ENCODE measurements around the gene EXOC7.
"Not testable (repeated sequence)": the region's sequence is repeated elsewhere in the genome, so short reads cannot be mapped to it uniquely, and the experiment has no call there.

The EXOC7 gene

DNA sequence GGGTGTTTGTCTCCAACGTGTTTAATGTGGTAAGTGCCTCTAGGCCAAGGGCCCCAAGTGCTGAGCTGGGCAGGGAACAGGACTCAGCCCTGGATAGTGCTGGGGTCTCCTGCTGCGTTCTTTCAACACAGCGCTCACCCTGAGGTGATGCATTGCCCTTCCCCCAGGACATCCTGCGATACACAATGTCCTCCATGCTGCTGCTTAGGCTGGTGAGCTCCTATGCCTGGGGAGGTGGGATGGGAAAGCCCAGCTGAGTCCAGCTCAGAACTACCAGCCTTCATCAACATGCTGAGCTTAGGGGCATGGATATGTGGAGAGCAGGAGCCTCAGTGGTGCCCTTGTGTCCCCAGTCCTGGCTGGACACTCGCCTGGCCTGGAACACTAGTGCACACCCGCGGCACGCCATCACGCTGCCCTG, 24.0 kb downstream of the EXOC7 start:
- Histone ChIP-seq H3K14ac (ENCODE audit: low read length) (peak overlapping the region; percentile 28), H4K91ac (ENCODE audit: low read depth, low read length, poor library complexity) (no peak overlapping the region), H2BK5ac (ENCODE audit: low read length) (no peak overlapping the region), H3K27me3 (ENCODE audit: control insufficient read depth in 3 of 3, insufficient read depth in 3 of 3, low read depth in 1 of 3, low read length in 3 of 3) (peaks cover 26 to 55% (median 31%) of the 10 kb centered on the region in 3 experiments), H4K8ac (ENCODE audit: low read depth, low read length) (no peak overlapping the region), H2BK15ac (ENCODE audit: low read length) (no peak overlapping the region), H2AFZ (ENCODE audit: low read length) (no peak overlapping the region), H3K27ac (replicated peaks; ENCODE audit: low read length) (no peak overlapping the region), H3K79me1 (ENCODE audit: low read depth, low read length) (no peaks in the 10 kb centered on the region), H2AK5ac (ENCODE audit: low read depth, low read length) (no peak overlapping the region), H3K9me3 (replicated peaks in 1 of 2; ENCODE audit: control insufficient read depth in 2 of 2, insufficient read depth in 1 of 2, low read depth in 1 of 2, low read length in 2 of 2) (peaks cover 0 to 5% of the 10 kb centered on the region in 2 donors), H3K4ac (ENCODE audit: low read length) (no peak overlapping the region), H3K23ac (ENCODE audit: low read depth, low read length, poor library complexity) (peak overlapping the region; percentile 86), H3K4me2 (ENCODE audit: insufficient read depth, low read length, poor library complexity, severe bottlenecking) (peak overlapping the region; percentile 38), H2BK120ac (ENCODE audit: low read depth, low read length) (no peak overlapping the region), H3K9ac (ENCODE audit: low read depth, low read length, poor library complexity) (peak overlapping the region; percentile 46), H3K4me3 (ENCODE audit: low read length in 2 of 2) (peak overlapping the region in 1 of 2 donors; percentile 39), H3K4me1 (ENCODE audit: control insufficient read depth in 2 of 2, insufficient read depth in 1 of 2, low read depth in 1 of 2, low read length in 2 of 2) (peaks cover 17 to 22% of the 10 kb centered on the region in 2 donors), H3K18ac (ENCODE audit: low read length) (peak overlapping the region; percentile 15), H2BK12ac (ENCODE audit: low read length) (no peak overlapping the region), H3K36me3 (replicated peaks in 1 of 2; ENCODE audit: control insufficient read depth in 2 of 2, insufficient read depth in 2 of 2, low read length in 2 of 2) (peaks cover 13 to 27% of the 10 kb centered on the region in 2 donors)
- WGBS, 2 donors (ENCODE audit: extremely low coverage in 2 of 2, insufficient read length in 2 of 2, insufficient replicate concordance in 1 of 2): no CpG with 5 or more reads among the region's 9 CpGs
- no peak for DNase-seq (ENCODE audit: low spot score)

DNA sequence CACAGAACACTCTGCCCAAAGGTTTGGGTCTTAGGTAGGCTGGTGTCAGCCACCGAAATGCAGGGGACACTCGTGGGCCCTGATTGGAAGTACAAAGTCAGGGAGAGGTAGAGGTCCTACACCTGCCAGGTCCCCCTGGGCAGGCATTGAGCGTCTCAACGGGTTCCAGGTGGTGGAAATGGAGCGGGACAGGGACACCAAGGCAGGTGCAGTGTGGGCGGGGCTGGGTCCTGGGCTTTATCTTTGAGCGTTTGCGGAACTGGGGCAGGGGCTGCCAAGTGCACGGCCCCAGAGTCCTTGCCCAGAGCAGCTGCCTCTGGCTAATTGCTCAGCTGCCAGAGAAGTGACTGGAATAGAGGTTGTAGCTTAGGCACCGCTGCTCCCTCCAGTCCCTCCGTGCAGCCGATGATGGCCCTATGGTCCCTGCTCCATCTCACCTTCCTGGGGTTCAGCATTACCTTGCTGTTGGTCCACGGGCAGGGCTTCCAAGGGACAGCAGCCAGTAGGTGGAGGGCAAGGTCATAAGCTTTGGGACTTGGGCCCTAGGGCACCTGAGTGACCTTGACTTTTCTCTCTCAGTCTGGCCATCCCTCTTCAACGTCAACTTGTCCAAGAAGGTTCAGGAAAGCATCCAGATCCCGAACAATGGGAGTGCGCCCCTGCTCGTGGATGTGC, 24.6 kb downstream of the EXOC7 start, which contains the start of gene ZACN:
ZACN (plus strand) TSS at position 323 of the 675 bp plus-strand sequence; CDS start at position 406, 83 bp downstream.
- Histone ChIP-seq H3K18ac (ENCODE audit: low read length) (peak within 1 kb of the TSS; percentile 39), H2BK5ac (ENCODE audit: low read length) (no peak within 1 kb of the TSS), H2BK15ac (ENCODE audit: low read length) (no peak within 1 kb of the TSS), H2BK12ac (ENCODE audit: low read length) (no peak within 1 kb of the TSS), H3K27ac (replicated peaks; ENCODE audit: low read length) (no peak within 1 kb of the TSS), H3K79me1 (ENCODE audit: low read depth, low read length) (no peaks in the 10 kb centered on the region), H3K4me3 (ENCODE audit: low read length in 2 of 2) (peak within 1 kb of the TSS in 1 of 2 donors; percentile 39), H3K9me3 (replicated peaks in 1 of 2; ENCODE audit: control insufficient read depth in 2 of 2, insufficient read depth in 1 of 2, low read depth in 1 of 2, low read length in 2 of 2) (peaks cover 0 to 5% of the 10 kb centered on the region in 2 donors), H2AK5ac (ENCODE audit: low read depth, low read length) (no peak within 1 kb of the TSS), H3K4me1 (ENCODE audit: control insufficient read depth in 2 of 2, insufficient read depth in 1 of 2, low read depth in 1 of 2, low read length in 2 of 2) (peaks cover 17 to 22% of the 10 kb centered on the region in 2 donors), H3K36me3 (replicated peaks in 1 of 2; ENCODE audit: control insufficient read depth in 2 of 2, insufficient read depth in 2 of 2, low read length in 2 of 2) (peaks cover 8 to 21% of the 10 kb centered on the region in 2 donors), H2BK120ac (ENCODE audit: low read depth, low read length) (no peak within 1 kb of the TSS), H3K23ac (ENCODE audit: low read depth, low read length, poor library complexity) (peak within 1 kb of the TSS; percentile 86), H3K27me3 (ENCODE audit: control insufficient read depth in 3 of 3, insufficient read depth in 3 of 3, low read depth in 1 of 3, low read length in 3 of 3) (peaks cover 32 to 61% (median 36%) of the 10 kb centered on the region in 3 experiments), H3K4me2 (ENCODE audit: insufficient read depth, low read length, poor library complexity, severe bottlenecking) (peak within 1 kb of the TSS; percentile 38), H3K9ac (ENCODE audit: low read depth, low read length, poor library complexity) (peak within 1 kb of the TSS; percentile 46), H4K8ac (ENCODE audit: low read depth, low read length) (no peak within 1 kb of the TSS), H2AFZ (ENCODE audit: low read length) (no peak within 1 kb of the TSS), H4K91ac (ENCODE audit: low read depth, low read length, poor library complexity) (no peak within 1 kb of the TSS), H3K4ac (ENCODE audit: low read length) (no peak within 1 kb of the TSS), H3K14ac (ENCODE audit: low read length) (peak within 1 kb of the TSS; percentile 28)
- WGBS, 2 donors (ENCODE audit: extremely low coverage in 2 of 2, insufficient read length in 2 of 2, insufficient replicate concordance in 1 of 2): no CpG with 5 or more reads among the region's 17 CpGs
- DNase-seq (ENCODE audit: low spot score): no peak

DNA sequence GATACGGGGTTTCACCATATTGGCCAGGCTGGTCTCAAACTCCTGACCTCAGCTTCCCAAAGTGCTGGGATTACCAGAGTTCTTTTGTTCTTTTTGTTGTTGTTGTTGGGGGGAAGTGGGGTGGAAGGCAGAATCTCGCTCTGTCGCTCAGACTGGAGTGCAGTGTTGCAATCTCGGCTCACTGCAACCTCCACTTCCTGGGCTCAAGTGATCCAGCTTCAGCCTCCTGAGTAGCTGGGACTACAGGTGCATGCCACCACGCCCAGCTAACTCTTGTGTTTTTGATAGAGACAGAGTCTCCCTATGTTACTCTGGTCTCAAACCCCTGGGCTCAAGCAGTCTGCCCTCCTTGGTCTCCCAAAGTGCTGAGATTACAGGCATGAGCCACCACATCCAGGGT, 25.2 kb downstream of the EXOC7 start:
- peaks cover 17 to 22% of the 10 kb centered on the region in 2 donors for H3K4me1 ChIP-seq (ENCODE audit: control insufficient read depth in 2 of 2, insufficient read depth in 1 of 2, low read depth in 1 of 2, low read length in 2 of 2)

DNA sequence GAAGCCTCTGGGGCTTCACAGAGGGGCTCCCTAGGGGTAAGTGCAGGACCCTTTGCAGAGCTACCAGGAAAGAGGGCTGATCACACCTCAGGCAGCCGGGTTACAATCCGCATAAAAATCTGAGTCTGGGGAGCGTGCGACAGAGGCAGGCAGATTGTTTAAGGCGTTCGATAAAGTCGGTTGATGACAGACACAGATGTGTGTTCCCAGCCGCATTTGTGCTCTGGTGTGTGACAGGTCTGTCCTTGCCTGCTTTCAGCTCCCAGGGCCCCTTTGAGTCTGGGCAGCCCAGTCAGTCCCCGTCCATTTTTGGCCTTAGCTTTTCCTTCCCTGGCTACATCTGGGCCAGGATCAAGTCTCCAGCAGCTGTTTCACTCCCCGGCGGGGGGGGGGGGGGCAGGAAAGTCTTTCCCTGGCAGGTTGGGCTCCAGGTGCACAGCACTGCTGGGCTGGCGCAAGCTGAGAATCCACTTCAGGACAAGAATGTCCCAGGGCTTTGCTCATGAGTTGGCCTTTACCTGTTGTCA, 25.9 kb downstream of the EXOC7 start:
- Histone ChIP-seq H3K4ac (ENCODE audit: low read length) (no peak overlapping the region), H2BK12ac (ENCODE audit: low read length) (no peak overlapping the region), H3K14ac (ENCODE audit: low read length) (no peak overlapping the region), H2AFZ (ENCODE audit: low read length) (no peak overlapping the region), H3K4me2 (ENCODE audit: insufficient read depth, low read length, poor library complexity, severe bottlenecking) (no peak overlapping the region), H3K36me3 (replicated peaks in 1 of 2; ENCODE audit: control insufficient read depth in 2 of 2, insufficient read depth in 2 of 2, low read length in 2 of 2) (peaks cover 3 to 8% of the 10 kb centered on the region in 2 donors), H2BK120ac (ENCODE audit: low read depth, low read length) (no peak overlapping the region), H4K8ac (ENCODE audit: low read depth, low read length) (no peak overlapping the region), H3K27me3 (ENCODE audit: control insufficient read depth in 3 of 3, insufficient read depth in 3 of 3, low read depth in 1 of 3, low read length in 3 of 3) (peaks cover 38 to 67% (median 38%) of the 10 kb centered on the region in 3 experiments), H3K18ac (ENCODE audit: low read length) (no peak overlapping the region), H2BK5ac (ENCODE audit: low read length) (no peak overlapping the region), H3K4me3 (ENCODE audit: low read length in 2 of 2) (no peak overlapping the region), H2AK5ac (ENCODE audit: low read depth, low read length) (peak overlapping the region; percentile 74), H4K91ac (ENCODE audit: low read depth, low read length, poor library complexity) (no peak overlapping the region), H3K9me3 (replicated peaks in 1 of 2; ENCODE audit: control insufficient read depth in 2 of 2, insufficient read depth in 1 of 2, low read depth in 1 of 2, low read length in 2 of 2) (peaks cover 0 to 5% of the 10 kb centered on the region in 2 donors), H3K4me1 (ENCODE audit: control insufficient read depth in 2 of 2, insufficient read depth in 1 of 2, low read depth in 1 of 2, low read length in 2 of 2) (peaks cover 17 to 24% of the 10 kb centered on the region in 2 donors), H3K79me1 (ENCODE audit: low read depth, low read length) (no peaks in the 10 kb centered on the region), H3K23ac (ENCODE audit: low read depth, low read length, poor library complexity) (no peak overlapping the region), H3K9ac (ENCODE audit: low read depth, low read length, poor library complexity) (no peak overlapping the region), H3K27ac (replicated peaks; ENCODE audit: low read length) (no peak overlapping the region), H2BK15ac (ENCODE audit: low read length) (no peak overlapping the region)
- WGBS, 2 donors (ENCODE audit: extremely low coverage in 2 of 2, insufficient read length in 2 of 2, insufficient replicate concordance in 1 of 2): no CpG with 5 or more reads among the region's 12 CpGs
- DNase-seq (ENCODE audit: low spot score): no peak

More for the DNA sequence above, 25.2 kb downstream of the EXOC7 start:
- not testable (repeated sequence) for H3K4ac ChIP-seq (ENCODE audit: low read length); H2BK15ac ChIP-seq (ENCODE audit: low read length); H2BK12ac ChIP-seq (ENCODE audit: low read length); DNase-seq (ENCODE audit: low spot score); H3K14ac ChIP-seq (ENCODE audit: low read length); H2AK5ac ChIP-seq (ENCODE audit: low read depth, low read length); H3K9me3 ChIP-seq (replicated peaks in 1 of 2; ENCODE audit: control insufficient read depth in 2 of 2, insufficient read depth in 1 of 2, low read depth in 1 of 2, low read length in 2 of 2); H2BK120ac ChIP-seq (ENCODE audit: low read depth, low read length); H3K23ac ChIP-seq (ENCODE audit: low read depth, low read length, poor library complexity); H2AFZ ChIP-seq (ENCODE audit: low read length); H3K27ac ChIP-seq (replicated peaks; ENCODE audit: low read length); H3K4me2 ChIP-seq (ENCODE audit: insufficient read depth, low read length, poor library complexity, severe bottlenecking); H4K91ac ChIP-seq (ENCODE audit: low read depth, low read length, poor library complexity); H3K79me1 ChIP-seq (ENCODE audit: low read depth, low read length); H2BK5ac ChIP-seq (ENCODE audit: low read length); H3K9ac ChIP-seq (ENCODE audit: low read depth, low read length, poor library complexity); H3K4me3 ChIP-seq (ENCODE audit: low read length in 2 of 2); H4K8ac ChIP-seq (ENCODE audit: low read depth, low read length); H3K18ac ChIP-seq (ENCODE audit: low read length)
- WGBS, 2 donors (ENCODE audit: extremely low coverage in 2 of 2, insufficient read length in 2 of 2, insufficient replicate concordance in 1 of 2): no CpG with 5 or more reads among the region's 5 CpGs
- peaks cover 5 to 15% of the 10 kb centered on the region in 2 donors for H3K36me3 ChIP-seq (replicated peaks in 1 of 2; ENCODE audit: control insufficient read depth in 2 of 2, insufficient read depth in 2 of 2, low read length in 2 of 2)
- peaks cover 38 to 67% (median 38%) of the 10 kb centered on the region in 3 experiments for H3K27me3 ChIP-seq (ENCODE audit: control insufficient read depth in 3 of 3, insufficient read depth in 3 of 3, low read depth in 1 of 3, low read length in 3 of 3)

All from neuronal stem cell (in vitro differentiated cells).